SK-N-SH treated with all-trans-retinoic acid at 6 μM for 48 hours (cell line): ENCODE results near the gene PURB.

ENCODE experiments used
- ATAC-seq: fragments of 200-7000 bp; cut with Tn5 transposase; 3 replicates; pipeline ENCODE4 v1.9.1; 2020; ENCODE audit warnings: mild to moderate bottlenecking, moderate library complexity
- ARNTL ChIP-seq: fragments of 450-650 bp; formaldehyde crosslinking; IDR thresholded peaks from 2 replicates; pipeline ENCODE4 v1.5.0; 2020; ENCODE audit warnings: low read depth, mild to moderate bottlenecking, moderate library complexity, borderline replicate concordance
- BACH2 ChIP-seq: fragments of 250-450 bp; sonication (Bioruptor Pico); IDR thresholded peaks from 2 replicates; pipeline ENCODE4 v1.9.0; 2021; ENCODE audit warnings: mild to moderate bottlenecking, borderline replicate concordance
- CREB5 ChIP-seq: fragments of 250-450 bp; sonication (Bioruptor Pico); IDR thresholded peaks from 2 replicates; pipeline ENCODE4 v1.5.1; 2020; ENCODE audit warnings: low read depth, mild to moderate bottlenecking, moderate library complexity
- CSDC2 ChIP-seq: fragments of 250-450 bp; sonication (Bioruptor Pico); IDR thresholded peaks from 2 replicates; pipeline ENCODE4 v1.5.0; 2020; ENCODE audit warnings: mild to moderate bottlenecking, moderate library complexity
- ESRRG ChIP-seq: fragments of 250-450 bp; sonication (Bioruptor Pico); IDR thresholded peaks from 2 replicates; pipeline ENCODE4 v1.6.1; 2021; ENCODE audit warnings: mild to moderate bottlenecking
- GLIS3 ChIP-seq: fragments of 250-450 bp; sonication (Bioruptor Pico); IDR thresholded peaks from 2 replicates; pipeline ENCODE4 v1.5.0; 2020; ENCODE audit warnings: mild to moderate bottlenecking, moderate library complexity
- ISL1 ChIP-seq: fragments of 250-450 bp; sonication (Bioruptor Pico); IDR thresholded peaks from 2 replicates; pipeline ENCODE4 v2.1.2; 2022; ENCODE audit warnings: mild to moderate bottlenecking, moderate library complexity
- OSR1 ChIP-seq: fragments of 250-450 bp; sonication (Bioruptor Pico); IDR thresholded peaks from 2 replicates; pipeline ENCODE4 v1.8.0; 2022; ENCODE audit warnings: moderate library complexity, mild to moderate bottlenecking, inconsistent platforms
- PATZ1 ChIP-seq: fragments of 250-450 bp; sonication (Bioruptor Pico); IDR thresholded peaks from 2 replicates; pipeline ENCODE4 v1.8.0; 2020; ENCODE audit warnings: mild to moderate bottlenecking, moderate library complexity, borderline replicate concordance
- POU6F1 ChIP-seq: fragments of 250-450 bp; sonication (Bioruptor Pico); IDR thresholded peaks from 2 replicates; pipeline ENCODE4 v1.8.0; 2021; ENCODE audit warnings: low read depth, mild to moderate bottlenecking, moderate library complexity, borderline replicate concordance
- PPARA ChIP-seq: fragments of 250-450 bp; sonication (Bioruptor Pico); IDR thresholded peaks from 2 replicates; pipeline ENCODE4 v1.5.0; 2020; ENCODE audit warnings: mild to moderate bottlenecking, borderline replicate concordance
- SNAI2 ChIP-seq: fragments of 250-450 bp; sonication (Bioruptor Pico); IDR thresholded peaks from 2 replicates; pipeline ENCODE4 v1.5.0; 2020; ENCODE audit warnings: mild to moderate bottlenecking, moderate library complexity
- TCF4 ChIP-seq: fragments of 250-450 bp; sonication (Bioruptor Pico); IDR thresholded peaks from 2 replicates; pipeline ENCODE4 v1.8.0; 2021; ENCODE audit warnings: mild to moderate bottlenecking, moderate library complexity, borderline replicate concordance
- TOX ChIP-seq: fragments of 250-450 bp; sonication (Bioruptor Pico); IDR thresholded peaks from 2 replicates; pipeline ENCODE4 v1.8.0; 2021; ENCODE audit warnings: mild to moderate bottlenecking, moderate library complexity, borderline replicate concordance
- TSHZ2 ChIP-seq: fragments of 250-450 bp; sonication (Bioruptor Pico); IDR thresholded peaks from 2 replicates; pipeline ENCODE4 v1.5.0; 2020; ENCODE audit warnings: mild to moderate bottlenecking, moderate library complexity
- ZC3H10 ChIP-seq: fragments of 250-450 bp; sonication (Bioruptor Pico); IDR thresholded peaks from 2 replicates; pipeline ENCODE4 v1.5.1; 2021; ENCODE audit warnings: mild to moderate bottlenecking, moderate library complexity
- ZFP3 ChIP-seq: fragments of 250-450 bp; sonication (Bioruptor Pico); IDR thresholded peaks from 2 replicates; pipeline ENCODE4 v1.5.0; 2020; ENCODE audit warnings: mild to moderate bottlenecking, moderate library complexity
- ZFP30 ChIP-seq: fragments of 450-650 bp; formaldehyde crosslinking; IDR thresholded peaks from 2 replicates; pipeline ENCODE4 v1.5.0; 2022; ENCODE audit warnings: mild to moderate bottlenecking, moderate library complexity
- ZNF70 ChIP-seq: fragments of 450-650 bp; formaldehyde crosslinking; IDR thresholded peaks from 2 replicates; pipeline ENCODE4 v1.5.0; 2020; ENCODE audit warnings: mild to moderate bottlenecking, moderate library complexity
- ZNF8 ChIP-seq: fragments of 450-650 bp; formaldehyde crosslinking; IDR thresholded peaks from 2 replicates; pipeline ENCODE4 v1.5.0; 2020; ENCODE audit warnings: mild to moderate bottlenecking, moderate library complexity

Gene PURB

GRCh38 chr7:44906965-44907364 is 21.6 kb upstream of the PURB start:
- no peak for TF ChIP-seq CREB5
- no peak for TF ChIP-seq ZNF8 (CRISPR knock-in tag)
- no peak for TF ChIP-seq CSDC2 (CRISPR knock-in tag)
- TF ChIP-seq TOX (CRISPR knock-in tag): no peak
- no peak for TF ChIP-seq BACH2 (CRISPR knock-in tag)
- no peak for TF ChIP-seq ZFP3 (CRISPR knock-in tag)
- no peak for TF ChIP-seq POU6F1 (CRISPR knock-in tag)
- TF ChIP-seq GLIS3 (CRISPR knock-in tag): no peak
- no peak for ATAC-seq

GRCh38 chr7:44905002-44905635 is 19.8 kb upstream of the PURB start:
- no peak for ATAC-seq
- TF ChIP-seq BACH2 (CRISPR knock-in tag): no peak
- no peak for TF ChIP-seq ARNTL (CRISPR knock-in tag)
- no peak for TF ChIP-seq ZFP30 (CRISPR knock-in tag)
- TF ChIP-seq TCF4 (CRISPR knock-in tag): no peak
- TF ChIP-seq TSHZ2 (CRISPR knock-in tag): no peak
- TF ChIP-seq ZNF8 (CRISPR knock-in tag): no peak
- no peak for TF ChIP-seq PATZ1 (CRISPR knock-in tag)
- no peak for TF ChIP-seq PPARA (CRISPR knock-in tag)
- TF ChIP-seq ISL1 (CRISPR knock-in tag): no peak
- no peak for TF ChIP-seq ZC3H10 (CRISPR knock-in tag)
- TF ChIP-seq CREB5: no peak
- TF ChIP-seq ZNF70 (CRISPR knock-in tag): no peak

GRCh38 chr7:44899443-44899842 is 14.1 kb upstream of the PURB start:
- no peak for ATAC-seq
- TF ChIP-seq GLIS3 (CRISPR knock-in tag) (no peak), TOX (CRISPR knock-in tag) (no peak), ZFP3 (CRISPR knock-in tag) (no peak), ESRRG (CRISPR knock-in tag) (no peak), ISL1 (CRISPR knock-in tag) (no peak), ZC3H10 (CRISPR knock-in tag) (no peak), ZNF8 (CRISPR knock-in tag) (no peak), ARNTL (CRISPR knock-in tag) (no peak), ZFP30 (CRISPR knock-in tag) (no peak), OSR1 (CRISPR knock-in tag) (no peak), POU6F1 (CRISPR knock-in tag) (no peak), PATZ1 (CRISPR knock-in tag) (no peak), TSHZ2 (CRISPR knock-in tag) (no peak), PPARA (CRISPR knock-in tag) (no peak), SNAI2 (no peak), ZNF70 (CRISPR knock-in tag) (no peak)
